Stimulated activated CD4-positive, alpha-beta T cell treated with anti-CD3 and anti-CD28 coated beads, Interleukin-12 subunit alpha, Interleukin-12 subunit beta, amount 100 ng/mL, for 4 hours (primary cell): Measurements from ENCODE around the gene PARN.
"Not testable (repeated sequence)": the region's sequence is repeated elsewhere in the genome, so short reads cannot be mapped to it uniquely, and the experiment has no call there.

ENCODE experiments used
- DNase-seq: peaks from one replicate; pipeline ENCODE4 v3.0.0-alpha.2; 2020

The PARN gene

DNA sequence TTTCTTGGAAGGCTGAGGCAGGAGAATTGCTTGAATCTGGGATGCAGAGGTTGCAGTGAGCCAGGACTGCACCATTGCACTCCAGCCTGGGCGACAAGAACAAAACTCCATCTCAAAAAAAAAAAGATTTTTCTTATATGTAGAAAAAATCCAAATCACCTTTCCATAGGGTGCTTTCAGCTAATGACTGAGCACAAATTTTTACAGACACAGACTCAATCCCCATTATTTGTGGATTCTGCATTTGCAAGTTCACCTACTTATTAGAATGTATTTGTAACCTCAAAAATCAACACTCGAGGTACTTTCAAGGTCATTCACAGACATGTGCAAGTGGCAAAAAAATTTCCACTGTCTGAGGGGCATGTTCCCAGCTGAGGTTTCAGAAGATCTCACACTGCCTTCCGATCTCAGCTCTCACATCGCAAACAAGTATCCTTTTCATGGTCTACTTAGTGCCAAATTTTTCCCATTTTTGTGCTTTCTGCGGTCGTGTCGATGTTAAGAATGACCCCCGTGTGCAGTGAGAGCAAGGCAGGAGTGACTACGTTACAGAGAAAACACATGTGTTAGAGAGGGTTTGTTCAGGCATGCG lies 234.3 kb downstream of the PARN start:
- DNase-seq = not testable (repeated sequence)

DNA sequence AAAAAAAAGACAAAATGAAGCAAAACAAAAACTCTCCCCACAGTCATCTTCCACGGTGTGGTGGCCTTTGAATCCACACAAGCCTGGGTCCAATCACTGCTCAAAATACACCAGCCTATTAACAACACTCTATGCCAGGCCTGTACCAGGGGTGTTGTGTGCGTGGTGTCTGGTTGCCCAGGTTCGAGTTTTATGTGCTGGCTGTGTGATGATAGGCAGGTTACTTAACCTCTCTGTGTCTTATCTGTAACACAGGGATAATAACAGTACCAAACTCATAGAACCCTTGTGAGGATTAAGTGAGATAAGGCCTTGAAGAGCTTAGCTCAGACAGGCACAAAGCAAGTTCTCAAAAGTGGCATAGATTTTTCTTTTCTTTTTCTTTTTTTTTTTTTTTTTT lies 235.2 kb downstream of the PARN start:
- no peak for DNase-seq

DNA sequence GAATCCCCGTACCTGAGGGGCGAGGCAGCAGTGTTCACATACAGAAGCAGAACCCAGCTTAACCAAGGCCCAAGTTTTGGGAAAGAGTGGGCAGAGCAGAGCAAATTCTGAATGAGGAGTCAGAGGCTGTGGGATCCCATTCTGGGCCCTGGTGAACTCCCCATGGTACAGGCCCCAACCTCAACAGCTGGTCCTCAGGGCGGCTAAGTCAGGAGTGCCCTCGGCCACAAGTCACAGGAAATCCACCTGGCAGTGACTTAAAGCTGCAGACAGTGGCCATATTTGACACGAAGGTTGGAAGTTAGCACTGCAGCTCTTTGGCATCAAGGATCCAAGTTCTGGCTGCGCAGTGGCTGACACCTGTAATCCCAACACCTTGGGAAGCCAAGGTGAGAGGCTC lies 237.1 kb downstream of the PARN start:
- no peak for DNase-seq

- no peak for DNase-seq
These were observed 240.7 kb downstream of the PARN start for GRCh38 chr16:14389359-14389758.

GRCh38 chr16:14388243-14388642 lies 241.8 kb downstream of the PARN start:
- no peak for DNase-seq

- DNase-seq = no peak
These were observed 243.9 kb downstream of the PARN start for GRCh38 chr16:14386115-14386514.
